Colonic mucosa (tissue), 4 donors: ENCODE results near the gene ACACA. TPM values are rescaled to one million over a fixed set of nuclear protein-coding genes. Genes with fewer than 3 reads are reported as not detected.

Source experiments
- DNase-seq: peaks from one replicate; pipeline ENCODE4 v3.0.0-alpha.2; 2020
- H3K27ac ChIP-seq: fragments of 200-600 bp; one replicate; pipeline ENCODE4 v1.8.0; 2021
- H3K27me3 ChIP-seq: fragments of 200-600 bp; one replicate; pipeline ENCODE4 v1.8.0; 2021
- H3K36me3 ChIP-seq: fragments of 200-600 bp; one replicate; pipeline ENCODE4 v1.8.0; 2021
- H3K4me1 ChIP-seq: fragments of 200-600 bp; one replicate; pipeline ENCODE4 v1.8.0; 2021; ENCODE audit warnings: mild to moderate bottlenecking
- H3K4me3 ChIP-seq: fragments of 200-600 bp; one replicate; pipeline ENCODE4 v1.8.0; 2021
- H3K9ac ChIP-seq, 2 donors: one replicate each; pipeline ENCODE4 v1.7.0; 2013; ENCODE audit warnings: control low read depth in 2 of 2, low read depth in 2 of 2, low read length in 2 of 2
- H3K9me3 ChIP-seq: fragments of 200-600 bp; one replicate; pipeline ENCODE4 v1.8.0; 2021
- intact Hi-C: fragments of 100-400 bp; cut with DNase I; formaldehyde crosslinking; loops from one replicate; pipeline ENCODE4 v1.14.1; 2022
- total RNA-seq, 2 donors: library from RNA; stranded (reverse); fragmentation: NEBNext Ultra II Directional in 1 of 2; extraction: Animal tissue kit (Norgen Biotek cat#: 25700) in 1 of 2; gene quantifications; one replicate each; pipeline ENCODE4 v1.2.1, GENCODE V29; 2021
- TF ChIP-seq, protein P1 (sequence below): fragments of 200-600 bp; IDR thresholded peaks from one replicate; pipeline ENCODE4 v1.8.0; 2022; ENCODE audit warnings: antibody characterized with exemption, mild to moderate bottlenecking
- donor health status: healthy.
- donor health status: DM: no; HTN: no; CAD: no.
- donor health status: DM: no; HTN: no; CAD: no.

Gene ACACA
- total RNA-seq, 2 donors from 2014 or later: 59.5 to 72.6 TPM

GRCh38 chr17:37188157-37188556, 218.5 kb downstream of the ACACA start:
- H3K36me3 ChIP-seq: no peaks in the 10 kb centered on the region

DNA sequence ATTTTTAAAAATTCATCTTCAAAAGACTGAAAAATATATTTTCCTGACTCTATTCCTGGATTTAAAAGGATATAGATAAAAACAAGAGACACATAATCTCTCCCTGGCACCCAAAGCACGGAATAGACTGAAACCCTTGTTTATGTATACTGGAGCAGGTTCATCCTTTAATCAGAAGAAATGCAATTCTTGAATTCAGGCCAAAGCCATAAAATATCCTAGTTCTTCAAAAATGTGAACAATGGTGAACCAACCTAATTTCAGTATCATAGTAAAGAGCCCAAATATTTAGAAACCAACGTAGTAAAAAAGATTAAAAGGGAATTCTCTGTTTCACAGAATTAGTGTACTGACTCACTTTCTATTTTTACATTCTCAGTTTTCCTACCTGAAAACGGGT, 219.4 kb downstream of the ACACA start:
- intact Hi-C loops: no loop called here
- DNase-seq: no peak
- H3K36me3 ChIP-seq: no peaks in the 10 kb centered on the region

More at GRCh38 chr17:37188157-37188556, 218.5 kb downstream of the ACACA start:
- Histone ChIP-seq H3K4me3 (no peak overlapping the region), H3K27me3 (no peaks in the 10 kb centered on the region), H3K4me1 (no peaks in the 10 kb centered on the region), H3K9ac (no peak overlapping the region), H3K27ac (no peak overlapping the region), H3K9me3 (no peaks in the 10 kb centered on the region)
- intact Hi-C loops: no loop called here
- TF ChIP-seq, protein P1, sequence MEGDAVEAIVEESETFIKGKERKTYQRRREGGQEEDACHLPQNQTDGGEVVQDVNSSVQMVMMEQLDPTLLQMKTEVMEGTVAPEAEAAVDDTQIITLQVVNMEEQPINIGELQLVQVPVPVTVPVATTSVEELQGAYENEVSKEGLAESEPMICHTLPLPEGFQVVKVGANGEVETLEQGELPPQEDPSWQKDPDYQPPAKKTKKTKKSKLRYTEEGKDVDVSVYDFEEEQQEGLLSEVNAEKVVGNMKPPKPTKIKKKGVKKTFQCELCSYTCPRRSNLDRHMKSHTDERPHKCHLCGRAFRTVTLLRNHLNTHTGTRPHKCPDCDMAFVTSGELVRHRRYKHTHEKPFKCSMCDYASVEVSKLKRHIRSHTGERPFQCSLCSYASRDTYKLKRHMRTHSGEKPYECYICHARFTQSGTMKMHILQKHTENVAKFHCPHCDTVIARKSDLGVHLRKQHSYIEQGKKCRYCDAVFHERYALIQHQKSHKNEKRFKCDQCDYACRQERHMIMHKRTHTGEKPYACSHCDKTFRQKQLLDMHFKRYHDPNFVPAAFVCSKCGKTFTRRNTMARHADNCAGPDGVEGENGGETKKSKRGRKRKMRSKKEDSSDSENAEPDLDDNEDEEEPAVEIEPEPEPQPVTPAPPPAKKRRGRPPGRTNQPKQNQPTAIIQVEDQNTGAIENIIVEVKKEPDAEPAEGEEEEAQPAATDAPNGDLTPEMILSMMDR: no peak
- DNase-seq: no peak

DNA sequence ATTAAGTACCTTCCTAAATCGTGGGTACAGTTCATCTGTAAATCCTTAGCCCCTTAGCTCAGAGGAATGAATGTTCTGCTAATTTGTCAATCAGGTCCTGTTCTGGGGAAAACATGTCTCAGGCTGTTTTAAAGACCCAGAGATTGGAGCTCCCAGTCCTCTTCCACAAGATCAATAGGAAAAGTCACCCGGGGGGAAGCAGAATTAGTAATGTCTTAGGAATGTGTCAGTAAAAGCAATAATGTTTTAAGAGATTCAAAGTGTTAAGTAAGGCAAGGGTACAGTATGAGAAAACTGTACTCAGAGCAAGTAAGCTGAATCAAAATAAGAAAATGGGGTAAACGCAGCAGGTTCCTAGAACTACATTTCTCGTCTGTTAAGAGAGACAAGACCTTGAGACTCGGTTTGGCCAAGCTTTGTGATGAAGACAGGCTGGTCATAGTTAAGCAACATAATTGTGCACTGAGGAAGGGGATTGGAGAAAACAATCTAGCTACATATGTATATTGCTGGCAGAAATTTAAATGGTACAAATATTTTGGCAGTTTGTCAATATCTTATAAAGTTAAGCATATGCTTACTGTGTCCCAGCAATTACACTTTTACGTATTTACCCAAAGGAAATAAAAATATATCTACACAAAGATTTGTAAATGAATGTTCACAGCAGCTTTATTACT, 223.7 kb downstream of the ACACA start:
- H3K9ac ChIP-seq: no peak overlapping the region
- DNase-seq: no peak
- TF ChIP-seq, protein P1: no peak
- no peak overlapping the region for H3K27ac ChIP-seq
- intact Hi-C loops: no loop called here
- peaks cover 5% of the 10 kb centered on the region for H3K36me3 ChIP-seq
- H3K9me3 ChIP-seq: no peaks in the 10 kb centered on the region
- H3K4me3 ChIP-seq: no peak overlapping the region
- no peaks in the 10 kb centered on the region for H3K27me3 ChIP-seq
- no peaks in the 10 kb centered on the region for H3K4me1 ChIP-seq

More for the DNA sequence above, 219.4 kb downstream of the ACACA start:
- Histone ChIP-seq H3K4me1 (no peaks in the 10 kb centered on the region), H3K9me3 (no peaks in the 10 kb centered on the region), H3K27me3 (no peaks in the 10 kb centered on the region), H3K27ac (no peak overlapping the region), H3K9ac (no peak overlapping the region), H3K4me3 (no peak overlapping the region)
- TF ChIP-seq, protein P1: no peak

- DNase-seq: no peak
- H3K9ac ChIP-seq: no peak overlapping the region
- H3K36me3 ChIP-seq: peaks cover 5% of the 10 kb centered on the region
- intact Hi-C loops: no loop called here
- no peaks in the 10 kb centered on the region for H3K4me1 ChIP-seq
- H3K27ac ChIP-seq: no peak overlapping the region
- TF ChIP-seq, protein P1: no peak
- H3K27me3 ChIP-seq: no peaks in the 10 kb centered on the region
- no peaks in the 10 kb centered on the region for H3K9me3 ChIP-seq
- H3K4me3 ChIP-seq: no peak overlapping the region
Observed at GRCh38 chr17:37180376-37180775, 226.3 kb downstream of the ACACA start.

- Histone ChIP-seq H3K9me3 (no peaks in the 10 kb centered on the region), H3K36me3 (peaks cover 5% of the 10 kb centered on the region), H3K4me1 (no peaks in the 10 kb centered on the region), H3K9ac (no peak overlapping the region), H3K27me3 (no peaks in the 10 kb centered on the region), H3K27ac (no peak overlapping the region), H3K4me3 (no peak overlapping the region)
- TF ChIP-seq, protein P1: no peak
- DNase-seq: no peak
- intact Hi-C loops: no loop called here
Observed at GRCh38 chr17:37179893-37180292, 226.7 kb downstream of the ACACA start.
